EH (cell line): ENCODE data around the gene ISCU.
A peak's percentile ranks its signal among the peaks of the same experiment; 100 is the strongest.

Experiments used
- DNase-seq: peaks from one replicate; pipeline ENCODE4 v3.0.0-alpha.2; 2015; ENCODE audit warnings: low read depth

The ISCU gene

GRCh38 chr12:108603743-108604142, 41.3 kb downstream of the ISCU start:
- no peak for DNase-seq

- no peak for DNase-seq
Observed at GRCh38 chr12:108604208-108604941, 42.0 kb downstream of the ISCU start.

- DNase-seq = peak; percentile 39
Observed at GRCh38 chr12:108605000-108605689, 42.7 kb downstream of the ISCU start.

GRCh38 chr12:108605690-108606406, 43.5 kb downstream of the ISCU start:
- DNase-seq = no peak

DNA sequence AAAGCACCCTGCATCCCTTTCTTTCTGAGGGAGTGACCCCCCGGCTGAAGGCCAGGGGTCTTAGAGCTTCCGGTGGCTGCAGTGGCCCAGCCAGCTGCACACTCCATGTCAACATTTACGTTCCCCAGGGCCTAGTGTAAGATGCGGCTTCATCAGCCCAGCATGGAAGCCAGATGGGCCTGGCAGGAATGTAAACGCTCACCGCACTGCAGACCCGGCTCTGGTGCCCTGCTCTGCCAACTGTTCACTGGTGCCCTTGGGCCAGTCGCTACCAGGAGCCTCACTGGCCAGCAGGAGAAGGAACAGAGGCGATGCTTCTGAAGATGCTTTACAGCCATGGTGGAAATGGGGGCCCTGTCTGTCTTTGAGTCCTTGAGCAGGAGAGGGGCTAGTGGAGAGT, 44.1 kb downstream of the ISCU start:
- DNase-seq = no peak

GRCh38 chr12:108607981-108608600, 45.7 kb downstream of the ISCU start:
- no peak for DNase-seq

GRCh38 chr12:108608616-108609015, 46.2 kb downstream of the ISCU start:
- no peak for DNase-seq

DNA sequence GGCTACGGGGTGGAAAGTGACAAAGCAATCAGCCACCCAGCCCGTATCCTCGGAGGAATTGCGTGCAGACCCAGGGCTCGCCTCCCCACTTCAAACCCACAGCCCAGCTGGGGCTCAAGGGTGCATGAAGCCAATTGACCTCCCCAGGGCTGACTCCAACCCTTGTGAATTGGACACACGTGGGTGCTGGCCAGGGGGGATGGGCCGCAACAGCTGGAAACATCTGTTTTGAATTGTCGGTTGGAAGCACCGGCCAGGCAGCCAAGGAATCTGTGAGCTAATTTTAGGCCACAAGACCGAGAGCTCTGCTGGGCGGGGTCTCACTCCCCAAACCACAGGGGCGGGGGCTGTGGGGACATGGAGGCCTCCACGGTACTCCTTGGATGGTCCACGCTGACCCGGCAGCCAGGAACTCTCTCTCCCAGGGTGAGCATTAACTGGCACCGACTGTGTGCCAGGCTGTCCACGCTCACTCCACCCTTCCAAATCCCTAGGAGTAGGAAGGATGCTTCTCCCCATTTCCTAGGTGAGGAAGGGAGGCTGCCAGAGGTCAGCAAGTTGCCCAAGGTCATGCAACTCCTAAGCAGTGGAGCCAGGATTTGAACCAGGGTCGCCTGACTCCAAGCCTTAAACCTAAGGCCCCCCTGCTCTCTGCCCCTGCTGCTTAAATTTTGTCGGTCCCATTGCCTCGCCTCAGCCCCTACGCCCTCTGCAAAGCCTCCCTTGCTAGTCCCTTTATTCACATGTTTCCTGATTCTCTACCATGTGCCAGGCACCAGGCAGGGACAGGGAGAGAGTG, 47.3 kb downstream of the ISCU start:
- peak; percentile 92 for DNase-seq

DNA sequence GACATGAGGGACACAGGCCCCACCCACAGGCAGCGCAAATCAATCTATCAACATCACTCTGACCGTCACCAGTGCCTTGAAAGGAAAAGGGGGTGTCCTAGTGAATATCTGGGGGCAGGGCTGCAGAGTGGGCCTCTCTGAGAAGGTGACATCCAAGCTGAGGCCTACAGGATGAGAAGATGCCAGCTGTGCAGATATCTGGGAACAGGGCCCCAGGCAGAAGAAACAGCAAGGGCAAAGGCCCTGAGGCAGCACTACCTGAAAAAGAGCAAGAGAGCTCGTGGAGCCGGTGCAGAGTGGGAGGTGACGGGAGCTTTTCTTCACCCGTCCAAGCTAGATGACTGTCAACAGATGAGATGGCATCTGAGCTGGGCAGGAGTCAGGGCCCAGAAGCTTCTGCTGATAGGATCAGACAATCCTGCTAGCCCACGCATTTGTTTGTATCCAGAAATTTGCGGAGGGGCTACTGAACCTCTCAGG, 48.0 kb downstream of the ISCU start:
- no peak for DNase-seq

DNA sequence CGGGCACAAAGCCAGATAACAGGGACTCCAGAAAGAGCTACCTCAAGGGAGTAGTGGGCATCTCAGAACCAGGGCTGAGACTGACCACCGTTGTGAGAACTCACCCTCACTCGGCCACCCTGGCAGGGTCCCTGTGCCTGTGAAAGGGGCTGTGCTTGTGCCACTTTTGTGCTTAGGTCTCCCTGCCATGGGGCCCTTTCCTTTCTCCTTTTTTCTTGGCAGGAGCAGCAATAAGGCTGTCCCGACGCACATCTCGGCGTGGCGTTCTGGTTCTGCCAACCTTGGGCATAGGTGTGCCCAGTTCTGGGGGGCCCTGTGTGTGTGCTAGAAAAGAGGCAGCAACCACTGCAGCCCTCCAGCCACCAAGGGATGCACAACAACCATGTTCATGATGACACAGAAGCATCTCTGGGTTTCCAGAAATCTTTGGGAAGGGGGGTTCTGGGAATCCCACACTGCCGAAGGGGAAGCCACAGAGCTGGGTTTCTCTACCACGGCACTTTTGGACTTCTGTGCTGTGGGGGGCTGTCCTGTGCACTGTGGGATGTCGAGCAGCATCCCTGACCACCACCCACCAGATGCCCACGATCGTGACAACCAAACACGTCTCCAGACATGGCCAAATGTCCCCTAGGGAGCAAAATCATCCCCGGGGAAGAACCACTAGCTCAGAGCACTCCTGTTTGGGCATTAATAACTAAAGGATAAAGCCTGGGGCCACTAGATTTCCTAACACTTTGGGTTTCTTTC, 48.6 kb downstream of the ISCU start:
- DNase-seq = no peak

GRCh38 chr12:108611884-108612415, 49.6 kb downstream of the ISCU start:
- DNase-seq = peak; percentile 84

DNA sequence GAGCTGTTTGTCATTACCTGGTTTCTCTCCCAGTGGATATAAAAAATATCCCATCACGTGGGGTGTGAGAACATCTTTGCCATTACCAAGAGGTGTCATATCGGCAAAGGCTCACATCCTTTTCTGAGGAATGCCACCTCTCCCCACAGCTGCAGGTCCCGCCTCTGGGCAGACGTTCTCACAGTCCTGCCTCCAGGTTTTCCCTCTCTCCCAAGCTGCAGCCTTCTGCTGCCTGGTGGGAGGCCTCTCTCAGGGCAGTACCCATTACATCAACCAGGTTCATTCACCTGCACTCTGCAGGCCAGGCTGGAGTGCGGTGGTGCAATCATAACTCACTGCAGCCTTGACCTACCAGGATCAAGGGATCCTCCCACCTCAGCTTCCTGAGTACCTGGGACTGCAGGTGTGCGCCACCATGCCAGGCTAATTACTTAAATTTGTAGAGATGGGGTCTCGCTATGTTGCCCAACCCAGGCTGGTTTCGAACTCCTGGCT, 50.4 kb downstream of the ISCU start:
- no peak for DNase-seq

DNA sequence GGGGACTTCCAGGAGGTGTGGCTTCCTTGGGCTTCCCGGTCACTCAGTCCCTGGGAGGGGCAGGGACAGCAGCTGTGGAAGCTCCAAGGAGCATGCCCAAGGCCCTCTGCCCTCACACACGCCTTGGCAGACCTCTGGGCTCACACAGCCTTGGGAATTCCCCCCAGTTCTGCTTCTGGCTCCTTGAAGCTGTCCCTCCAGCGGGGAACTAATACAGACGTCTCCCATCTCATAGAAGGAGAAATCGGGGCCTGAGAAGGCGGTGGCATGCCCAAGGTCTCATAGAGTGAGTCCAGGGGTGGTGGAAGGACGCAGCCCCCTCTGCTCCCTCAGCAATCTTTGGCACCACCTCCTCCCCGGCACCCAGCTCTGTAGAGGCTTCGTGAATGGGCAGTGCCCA, 51.2 kb downstream of the ISCU start:
- DNase-seq = no peak

DNA sequence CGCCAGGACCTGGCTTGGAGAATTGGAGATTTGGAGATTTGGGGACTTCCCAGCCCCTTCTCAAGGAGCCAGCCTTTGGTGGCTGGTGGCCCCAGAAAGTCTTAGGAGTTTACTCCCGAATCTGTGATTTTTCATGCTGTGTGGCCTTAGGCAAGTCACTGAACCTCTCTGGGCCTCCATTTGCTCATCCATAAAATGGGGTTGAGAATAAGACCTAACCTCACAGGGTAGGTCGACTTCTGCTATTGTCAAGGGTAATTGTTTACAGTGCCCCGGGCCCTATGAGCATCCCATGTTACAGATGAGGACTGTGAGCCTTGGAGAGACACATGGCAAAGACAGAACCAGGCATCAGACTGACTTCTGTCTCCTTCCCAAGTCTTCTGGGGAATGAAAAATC, 51.6 kb downstream of the ISCU start:
- DNase-seq = no peak

- no peak for DNase-seq
Observed at GRCh38 chr12:108614639-108615038, 52.2 kb downstream of the ISCU start.

GRCh38 chr12:108615918-108616317, 53.5 kb downstream of the ISCU start:
- no peak for DNase-seq

DNA sequence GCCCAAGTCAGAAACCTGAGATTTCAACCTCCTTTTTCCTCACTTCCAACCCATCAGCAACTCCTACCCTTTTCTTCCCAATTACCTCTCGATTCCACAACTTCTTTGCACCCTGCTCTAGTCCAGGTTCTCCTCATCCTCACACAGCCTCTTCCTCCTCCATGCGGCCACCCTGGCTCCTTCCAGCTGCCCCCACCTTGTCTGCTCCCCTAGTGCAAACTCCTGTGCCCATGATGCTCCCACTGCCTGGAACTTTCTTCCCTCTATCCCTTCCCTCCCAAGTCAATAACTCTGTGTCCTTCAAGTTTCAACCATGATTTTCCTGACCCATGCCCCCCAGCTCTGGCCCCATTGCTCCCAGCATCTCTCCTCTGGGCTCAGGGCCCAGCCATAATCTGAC, 54.0 kb downstream of the ISCU start:
- DNase-seq = no peak

- peak; percentile 35 for DNase-seq
Observed at GRCh38 chr12:108616941-108617858, 54.8 kb downstream of the ISCU start.
